HG02571 (cell line): ENCODE results near the gene BBS9.

Experiments
- ATAC-seq: cut with Tn5 transposase; IDR thresholded peaks from one replicate; pipeline ENCODE4 v1.9.1; 2021; ENCODE audit warnings: mild to moderate bottlenecking, moderate library complexity; ENCODE audit not compliant: unreplicated experiment

Gene BBS9

DNA sequence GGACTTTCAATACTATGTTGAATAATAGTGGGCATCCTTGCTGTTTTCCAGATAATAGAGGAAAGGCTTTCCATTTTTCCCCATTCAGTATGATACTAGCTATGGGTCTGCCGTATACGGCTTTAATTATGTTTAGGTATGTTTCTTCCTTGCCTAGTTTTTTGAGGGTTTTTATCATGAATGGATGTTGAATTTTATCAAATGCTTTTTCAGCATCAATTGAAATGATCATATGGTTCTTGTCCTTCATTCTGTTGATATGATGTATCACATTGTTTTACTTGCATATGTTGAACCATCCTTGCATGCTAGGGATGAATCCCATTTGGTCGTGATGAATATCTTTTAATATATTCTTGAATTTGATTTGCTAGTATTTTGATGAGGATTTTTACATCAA lies 11.0 kb upstream of the BBS9 start:
- no peak for ATAC-seq

DNA sequence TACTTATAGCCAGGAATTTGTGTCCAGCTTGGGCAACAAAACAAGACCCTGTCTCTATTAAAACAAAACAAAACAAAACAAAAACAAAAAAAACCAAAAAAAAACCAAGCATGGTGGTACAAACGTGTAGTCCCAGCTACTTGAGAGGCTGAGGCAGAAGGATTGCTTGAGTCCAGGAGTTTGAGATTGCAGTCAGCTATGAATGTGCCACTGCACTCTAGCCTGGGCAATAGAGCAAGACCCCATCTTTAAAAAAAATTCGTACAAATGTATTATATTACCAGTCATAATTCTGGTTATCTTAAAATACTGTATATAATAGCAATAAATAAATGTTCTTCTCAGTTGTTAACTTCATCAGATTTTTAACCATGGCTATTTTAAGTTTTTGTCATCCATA lies 2.3 kb upstream of the BBS9 start:
- no peak for ATAC-seq

DNA sequence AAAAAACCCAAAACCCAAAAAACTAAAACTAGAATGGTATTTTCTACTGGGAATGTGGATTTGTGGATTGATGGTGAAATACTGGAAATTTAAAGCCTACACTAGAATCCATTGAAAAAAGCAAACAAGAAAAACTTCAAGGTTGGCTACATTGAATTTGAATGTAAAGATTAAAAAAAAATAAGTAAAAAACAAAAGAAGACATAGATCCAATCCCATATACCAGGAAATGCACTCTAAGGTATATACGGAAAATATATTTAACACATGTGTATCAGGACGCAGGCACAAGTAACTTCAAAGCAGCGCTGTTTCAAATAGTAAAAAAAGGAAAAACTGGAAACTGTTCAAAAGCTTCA lies 754 bp upstream of the BBS9 start:
- ATAC-seq = no peak

DNA sequence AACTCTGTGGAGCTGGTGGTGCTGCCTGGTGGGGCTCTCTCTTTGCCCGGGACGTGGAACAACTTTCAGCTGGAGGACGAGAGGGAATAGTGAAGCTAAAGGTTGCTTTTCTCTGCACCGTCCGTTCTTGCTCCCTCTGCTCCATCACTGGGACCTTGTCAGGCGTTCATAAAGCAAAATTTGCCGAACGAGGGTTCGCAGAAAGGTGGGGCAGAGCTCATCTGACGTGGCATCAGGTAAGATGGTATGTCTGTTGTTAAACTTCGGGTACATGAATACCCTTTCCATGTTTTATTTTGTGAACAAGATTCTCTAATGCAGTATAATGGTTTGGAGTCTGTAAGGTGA lies 416 bp downstream of the BBS9 start:
- ATAC-seq = no peak

DNA sequence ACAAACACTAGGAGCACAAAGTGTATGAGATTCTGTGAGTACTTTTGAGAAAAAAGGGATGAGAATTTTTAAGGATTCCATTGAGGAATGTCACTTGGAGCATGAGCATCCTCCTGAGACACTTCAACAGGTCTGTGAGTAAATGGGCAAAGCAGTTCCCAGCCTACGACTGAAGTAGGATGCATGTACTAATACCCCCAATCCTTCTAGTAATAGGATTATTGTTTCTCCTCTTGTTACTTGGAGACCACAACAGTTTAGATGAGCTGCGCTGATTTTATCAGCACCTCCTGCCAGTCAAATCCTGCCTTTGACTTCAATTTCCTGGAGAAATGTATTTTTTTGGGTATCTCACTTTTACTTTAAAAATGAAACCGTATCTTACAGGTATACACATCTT lies 820 bp downstream of the BBS9 start:
- no peak for ATAC-seq

DNA sequence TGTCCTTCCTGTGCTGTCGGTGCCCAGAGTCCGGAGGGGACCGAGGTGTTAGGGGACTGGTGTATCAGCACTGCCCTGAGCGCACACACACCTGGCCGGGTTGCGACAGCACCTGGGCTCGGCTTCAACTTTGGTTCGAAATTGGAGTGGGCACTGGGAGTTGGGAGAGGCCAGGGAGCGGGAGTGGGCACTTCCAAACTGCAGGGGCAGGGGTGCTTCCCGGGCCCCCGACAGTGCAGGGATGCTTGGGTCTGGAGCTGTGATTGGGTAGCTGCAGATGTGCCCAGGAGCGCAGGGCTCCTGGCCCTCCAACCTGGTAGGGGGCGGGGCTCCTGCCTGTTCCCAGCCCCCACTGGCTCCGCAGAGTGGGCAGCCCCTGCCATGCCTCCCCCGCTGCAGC lies 7.7 kb downstream of the BBS9 start:
- ATAC-seq = no peak

DNA sequence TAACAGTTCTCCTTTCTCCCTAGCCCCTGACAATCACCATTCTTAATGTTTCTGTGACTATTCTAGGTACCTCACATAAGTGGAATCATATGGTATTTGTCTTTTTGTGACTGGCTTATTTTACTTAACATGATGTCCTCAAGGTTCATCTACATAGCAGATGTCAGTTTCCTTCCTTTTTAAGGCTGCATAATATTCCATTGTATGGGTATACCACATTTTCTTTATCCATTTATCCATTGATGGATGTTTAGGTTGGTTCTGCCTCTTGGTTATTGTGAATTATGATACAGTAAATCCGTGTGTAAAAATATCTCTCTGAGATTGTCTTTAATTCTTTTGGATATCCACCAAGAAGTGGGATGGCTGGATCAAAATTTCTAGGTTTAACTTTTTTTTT lies 13.2 kb downstream of the BBS9 start:
- no peak for ATAC-seq

DNA sequence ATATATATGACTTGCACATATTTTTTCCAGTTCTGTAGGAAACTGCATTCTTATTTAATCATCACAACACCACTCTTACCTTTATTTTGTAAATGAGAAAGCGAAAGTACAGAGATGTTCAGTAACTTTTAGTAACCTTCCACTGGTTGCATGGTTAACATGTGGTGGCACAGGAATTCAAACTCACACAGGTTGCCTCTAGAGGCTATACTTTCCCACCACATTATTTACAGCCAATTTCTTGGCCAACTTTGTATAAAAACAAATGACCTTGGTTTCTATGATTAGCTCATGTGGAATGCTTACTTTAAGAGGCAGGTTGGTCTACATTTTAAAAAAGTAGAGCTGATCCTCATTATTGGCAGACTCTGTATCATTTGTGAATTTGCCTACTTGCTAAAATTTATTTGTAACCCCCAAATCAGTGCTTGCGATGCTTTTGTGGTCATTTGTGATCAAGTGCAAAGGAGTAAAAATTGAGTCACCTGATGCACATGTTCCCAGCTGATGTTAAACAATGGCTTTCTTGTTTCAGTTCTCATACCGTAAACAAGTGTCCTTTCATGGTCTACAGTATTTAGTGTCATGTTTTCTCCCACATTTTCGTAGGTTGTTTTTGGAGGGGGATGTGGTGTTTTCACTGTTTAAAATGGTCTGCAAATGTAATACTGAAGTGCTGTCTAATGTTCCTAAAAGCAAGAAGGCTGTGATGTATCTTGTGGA lies 14.8 kb downstream of the BBS9 start:
- ATAC-seq = no peak

DNA sequence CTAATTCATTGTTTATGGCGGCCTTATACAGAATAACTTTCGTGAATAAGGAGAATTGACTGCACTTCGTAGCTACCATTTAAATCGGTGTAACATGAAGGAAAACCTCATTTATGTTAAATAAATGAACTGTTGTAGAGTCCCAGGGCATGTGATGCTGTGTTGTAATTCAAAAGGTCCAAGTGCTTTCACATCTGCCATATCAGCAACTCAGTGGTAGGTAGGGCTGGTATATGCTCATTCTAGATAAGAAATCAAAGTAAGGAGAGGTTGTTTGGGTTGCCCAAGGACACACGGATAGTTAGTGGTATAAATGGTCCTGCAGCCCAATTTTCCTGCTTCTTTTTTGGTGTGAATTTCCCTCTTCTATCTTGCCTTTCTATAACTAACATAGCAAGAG lies 15.8 kb downstream of the BBS9 start:
- no peak for ATAC-seq

DNA sequence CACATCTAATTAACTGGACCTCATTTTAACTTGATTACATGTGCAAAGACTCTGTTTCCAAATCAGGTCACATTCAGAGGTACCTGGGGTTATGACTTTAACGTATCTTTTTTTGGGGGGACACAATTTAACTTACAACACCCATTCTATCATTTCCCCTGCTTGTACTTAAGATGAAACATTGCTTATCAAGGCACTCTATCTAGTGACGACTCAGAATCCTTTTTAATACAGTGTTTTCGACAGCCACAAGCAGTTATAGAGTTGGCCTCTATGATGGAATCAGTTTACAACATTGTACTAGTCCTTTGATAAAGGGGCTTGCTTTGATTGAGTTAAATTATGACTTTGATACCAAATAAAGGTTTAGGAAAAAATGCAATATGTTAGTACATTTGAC lies 22.7 kb downstream of the BBS9 start:
- no peak for ATAC-seq

DNA sequence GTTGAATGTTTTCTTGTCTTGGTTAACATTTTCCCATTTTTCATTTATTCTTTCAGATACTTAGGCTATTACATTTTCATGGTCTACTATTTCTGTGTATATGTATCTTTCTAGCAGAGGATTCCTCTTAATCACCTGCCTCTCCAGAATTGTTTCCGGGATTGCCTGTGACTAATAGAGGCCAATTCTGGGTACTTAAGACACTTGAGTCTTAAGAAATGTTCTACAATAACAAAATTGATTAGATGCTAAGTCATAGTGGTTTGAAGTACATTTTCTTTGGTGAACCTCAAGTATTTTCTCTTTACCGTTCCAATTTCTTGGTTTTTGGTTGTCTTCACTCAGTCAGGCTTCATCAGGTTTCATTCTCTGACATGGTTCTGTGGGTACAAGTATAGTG lies 26.4 kb downstream of the BBS9 start:
- no peak for ATAC-seq

DNA sequence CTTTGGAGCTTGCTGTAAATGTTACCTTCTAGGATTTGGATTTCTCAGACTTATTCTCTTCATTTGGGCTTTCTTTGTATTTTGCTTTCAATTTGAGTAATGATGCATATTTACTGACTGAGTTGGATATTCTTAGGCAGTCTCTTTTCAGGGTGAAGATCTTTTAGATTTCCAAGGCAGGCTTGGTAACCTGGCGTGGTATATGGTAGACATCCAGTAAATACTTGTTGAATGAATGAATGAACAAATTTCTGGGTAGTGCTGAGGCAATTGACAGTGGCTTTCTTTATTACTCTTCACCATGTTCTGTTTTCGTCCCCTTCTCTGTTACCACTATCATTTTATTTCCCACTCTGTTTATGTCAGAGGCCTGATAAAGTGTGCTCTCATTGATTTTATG lies 27.1 kb downstream of the BBS9 start:
- no peak for ATAC-seq

DNA sequence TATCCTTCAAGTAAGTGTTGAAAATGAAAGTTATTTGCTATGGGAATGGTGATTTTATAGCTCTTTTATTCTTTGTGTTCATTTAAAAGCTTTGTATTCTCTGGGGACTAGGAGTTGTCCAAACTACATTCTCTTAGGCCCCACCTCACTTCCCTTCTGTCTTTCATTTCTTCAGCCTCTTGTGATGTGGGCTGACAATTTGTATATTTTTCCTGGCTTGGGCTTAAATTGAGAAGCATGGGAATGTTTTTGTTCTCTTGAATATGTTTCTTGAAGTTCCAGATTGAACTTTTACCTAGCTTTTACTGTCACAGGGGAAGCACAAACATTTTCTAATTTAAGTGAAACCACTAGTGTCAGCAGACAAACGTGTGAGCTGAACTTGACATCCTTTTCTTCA lies 27.9 kb downstream of the BBS9 start:
- ATAC-seq = no peak

DNA sequence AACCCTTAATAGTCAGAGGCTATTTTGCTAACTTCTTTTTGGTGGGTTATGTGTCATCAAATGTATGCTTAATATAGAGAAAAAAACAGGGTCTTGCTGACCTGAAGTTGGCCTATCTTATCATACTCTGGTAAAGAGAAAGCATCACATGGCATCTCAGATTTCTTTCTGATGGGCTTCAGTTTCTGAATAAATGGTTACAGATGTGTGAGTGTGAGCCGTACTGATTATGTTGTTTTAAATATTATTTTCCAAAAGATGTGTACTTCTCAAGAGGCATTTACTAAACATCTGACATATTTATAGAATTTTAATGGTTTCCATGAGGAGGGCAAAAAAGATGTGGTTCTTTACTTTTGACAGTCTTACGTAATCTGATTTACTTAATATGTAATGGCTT lies 28.4 kb downstream of the BBS9 start:
- no peak for ATAC-seq

DNA sequence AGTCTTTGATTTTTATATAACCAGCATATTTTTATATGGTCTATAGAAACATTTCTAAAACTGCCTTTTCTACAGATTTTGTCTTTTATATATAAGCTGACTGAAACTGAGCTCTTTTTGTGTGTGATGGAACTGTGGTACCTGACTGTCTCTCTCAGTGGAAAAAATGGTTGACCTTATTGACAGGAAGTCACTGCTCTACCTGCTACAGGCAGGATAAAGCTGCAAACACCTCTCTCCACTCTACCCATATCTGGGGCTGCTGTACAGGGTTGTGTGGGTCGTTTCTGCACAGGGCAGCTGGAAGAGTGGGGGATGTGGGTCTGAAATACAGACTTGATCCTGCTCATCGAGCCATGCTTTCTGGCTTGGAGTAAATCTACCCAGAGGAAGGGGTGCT lies 48.5 kb downstream of the BBS9 start:
- no peak for ATAC-seq

DNA sequence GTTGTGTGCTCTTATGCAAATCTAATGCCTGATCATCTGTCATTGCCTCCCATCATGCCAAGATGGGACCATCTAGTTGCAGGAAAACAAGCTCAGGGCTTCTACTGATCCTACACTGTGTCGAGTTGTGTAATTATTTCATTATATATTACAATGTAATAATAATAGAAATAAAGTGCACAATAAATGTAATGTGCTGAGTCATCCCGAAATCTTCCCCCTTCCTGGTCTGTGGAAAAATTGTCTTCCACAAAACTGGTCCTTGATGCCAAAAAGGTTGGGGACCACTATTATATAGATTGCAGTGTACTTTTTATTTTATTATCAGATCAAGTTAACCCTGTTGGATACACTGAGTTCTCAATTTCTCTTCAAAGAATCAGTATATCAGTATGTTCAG lies 50.2 kb downstream of the BBS9 start:
- ATAC-seq = no peak

DNA sequence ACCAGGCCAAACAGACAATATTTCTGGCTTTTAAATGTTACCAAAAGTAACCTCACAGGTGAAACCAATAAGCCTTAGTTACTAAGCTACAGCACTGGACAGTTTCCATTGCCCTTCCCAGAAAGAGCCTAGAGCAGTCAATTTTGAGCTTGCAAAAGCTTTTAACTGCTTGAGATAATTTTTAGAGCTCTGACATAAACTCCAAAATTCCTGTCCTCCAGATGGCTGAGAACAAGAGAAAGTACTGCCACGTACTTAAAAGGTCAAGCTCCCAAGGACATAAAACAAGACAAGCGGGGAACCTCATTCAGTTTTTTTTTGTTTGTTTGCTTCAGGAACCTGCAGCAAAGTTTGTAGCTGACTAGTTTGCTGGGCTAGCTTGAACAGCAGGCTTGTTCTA lies 54.1 kb downstream of the BBS9 start:
- no peak for ATAC-seq

DNA sequence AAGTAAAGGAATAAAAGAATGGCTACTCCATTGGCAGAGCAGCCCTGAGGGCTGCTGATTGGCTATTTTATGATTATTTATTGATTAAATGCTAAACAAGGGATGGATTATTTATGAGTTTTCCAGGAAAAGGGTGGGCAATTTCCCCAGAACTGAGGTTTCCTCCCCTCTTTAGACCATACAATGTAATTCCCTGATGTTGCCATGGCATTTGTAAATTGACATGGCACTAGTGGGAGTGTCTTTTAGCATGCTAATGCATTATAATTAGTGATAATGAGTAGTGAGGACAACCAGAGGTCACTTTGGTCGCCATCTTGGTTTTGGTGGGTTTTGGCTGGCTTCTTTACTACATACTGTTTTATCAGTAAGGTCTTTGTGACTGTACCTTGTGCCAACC lies 55.5 kb downstream of the BBS9 start:
- no peak for ATAC-seq

DNA sequence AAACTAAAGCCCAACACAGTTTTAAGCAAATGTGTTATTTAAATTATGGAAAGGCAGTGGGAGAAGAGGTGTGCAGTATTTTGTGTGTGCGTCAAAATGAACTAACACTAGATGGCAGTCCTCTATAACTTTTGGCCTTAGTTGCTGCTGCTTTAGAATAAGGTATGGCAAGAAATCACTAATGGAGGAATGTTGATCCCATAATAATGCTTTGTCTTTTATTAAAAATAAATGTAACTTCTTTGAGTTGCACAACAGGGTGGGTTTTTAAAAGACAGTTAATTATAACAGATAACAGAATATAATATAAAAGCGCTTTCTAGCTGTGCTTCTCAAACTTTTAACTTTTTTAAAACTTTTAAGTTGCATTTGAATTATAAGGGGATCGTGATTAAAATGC lies 56.4 kb downstream of the BBS9 start:
- peak; percentile 54 for ATAC-seq

DNA sequence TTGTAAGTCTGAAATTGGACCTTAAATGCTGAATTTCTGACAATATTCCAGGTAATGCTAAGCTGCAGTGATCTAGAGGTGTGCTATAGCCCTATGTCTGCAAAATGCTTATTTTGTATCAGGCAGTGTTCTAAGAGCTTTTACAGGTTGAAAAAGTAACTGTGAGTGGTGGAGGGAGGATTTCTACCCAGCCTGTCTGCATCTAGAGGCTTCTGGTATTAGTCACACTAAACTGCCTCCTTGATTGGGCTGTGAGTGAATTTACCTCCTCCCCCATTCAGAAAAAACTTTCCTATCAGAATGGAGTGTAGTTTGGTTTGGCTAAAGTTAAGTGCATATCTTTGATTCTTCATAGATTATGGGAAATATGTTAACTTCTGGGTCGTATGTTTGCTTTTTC lies 56.8 kb downstream of the BBS9 start:
- no peak for ATAC-seq

DNA sequence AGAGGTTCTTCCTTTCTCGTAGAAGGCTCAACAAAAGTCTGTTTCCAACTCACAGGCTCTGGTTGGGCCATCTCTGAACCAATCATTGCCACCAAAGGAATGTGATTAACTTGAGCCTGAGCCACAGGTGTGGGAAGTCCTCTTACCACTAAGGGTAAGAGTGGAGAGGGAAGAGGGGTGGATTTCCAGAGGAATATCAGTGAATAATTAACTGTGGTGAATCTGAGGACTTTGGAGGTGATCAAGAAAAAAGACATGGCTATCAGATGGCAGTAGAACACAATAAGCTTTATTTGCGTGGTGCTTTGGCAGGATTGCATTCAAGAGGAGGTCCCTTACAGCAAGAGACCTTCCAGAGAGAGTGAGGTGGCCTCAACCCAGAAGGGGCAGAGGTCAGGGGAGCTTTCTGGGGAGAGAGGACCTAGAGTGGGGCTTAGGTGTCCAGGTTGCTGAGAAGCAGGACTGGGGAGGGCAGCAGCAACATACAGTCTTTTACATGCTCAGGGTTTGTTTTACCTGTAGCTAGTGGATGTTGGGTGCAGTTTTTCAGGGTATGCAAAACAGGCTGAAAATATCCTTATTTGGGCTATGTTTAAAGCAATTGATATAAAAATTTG lies 61.4 kb downstream of the BBS9 start:
- no peak for ATAC-seq

DNA sequence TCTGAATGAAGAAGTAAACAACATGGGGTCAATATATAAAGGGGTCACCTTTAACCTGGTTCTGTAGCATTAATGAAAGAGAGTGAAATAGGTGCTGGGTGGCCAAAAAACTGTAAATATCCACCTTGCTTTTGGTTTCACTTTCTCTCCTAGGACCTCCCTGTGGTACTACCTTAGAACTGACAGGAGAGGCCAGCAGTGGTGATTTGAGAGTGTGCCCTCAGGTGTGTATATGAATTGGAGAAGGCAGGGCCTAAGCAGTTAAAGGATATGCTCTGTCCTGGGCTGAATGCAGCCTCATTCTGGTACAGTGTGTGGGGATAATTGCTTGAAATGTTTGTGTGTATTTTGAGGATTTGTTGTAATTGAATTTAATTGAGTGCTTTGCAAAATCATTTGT lies 62.0 kb downstream of the BBS9 start:
- no peak for ATAC-seq

DNA sequence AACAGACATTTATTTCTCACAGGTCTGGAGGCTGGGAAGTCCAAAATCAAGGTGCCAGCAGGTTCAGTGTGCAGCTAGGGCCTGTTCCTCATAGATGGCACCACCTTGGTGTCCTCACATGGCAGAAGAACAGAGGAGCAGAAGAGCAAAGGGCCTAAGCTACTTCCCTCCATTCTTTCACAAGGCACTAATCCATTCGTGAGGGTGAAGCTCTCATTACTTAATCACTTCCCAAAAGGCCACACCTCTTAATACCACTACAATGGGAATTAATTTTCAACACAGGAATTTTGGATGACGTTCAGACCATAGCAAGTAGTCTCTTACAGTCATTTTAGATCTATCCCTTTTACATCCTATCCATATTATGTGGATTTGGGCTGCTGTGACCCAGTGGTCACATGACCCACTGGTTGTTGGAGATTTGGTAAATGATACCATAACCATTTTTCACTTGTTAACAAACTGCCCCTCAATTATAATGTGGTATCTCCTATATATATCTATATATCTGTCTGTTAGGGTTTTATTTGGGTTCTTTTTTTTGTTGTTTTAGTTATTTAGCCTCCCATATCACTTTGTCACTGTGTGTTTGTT lies 63.4 kb downstream of the BBS9 start:
- no peak for ATAC-seq
